Measurements from ENCODE around the gene TAOK2.

The TAOK2 gene

GRCh38 chr16:30022887-30023286 lies 49.2 kb downstream of the TAOK2 start, which contains the start of gene C16orf92 (continued):
- TF ChIP-seq MYNN (tag by site-specific recombination; IDR thresholded peaks at IDR 0.05; ENCODE audit: borderline replicate concordance) (no peak), SP7 (tag by site-specific recombination; IDR thresholded peaks at IDR 0.05) (no peak), ZNF704 (tag by site-specific recombination; IDR thresholded peaks at IDR 0.05) (no peak), ZNF791 (tag by site-specific recombination; IDR thresholded peaks at IDR 0.05) (no peak), GLI4 (tag by site-specific recombination; IDR thresholded peaks at IDR 0.05) (no peak)

GRCh38 chr16:30023586-30023985 lies 49.9 kb downstream of the TAOK2 start:
- POLR2A ChIA-PET, result no interaction called here
- no peaks in the 10 kb centered on the region for H3K36me3 ChIP-seq (ENCODE audit: control insufficient read depth in 2 of 2, insufficient read depth in 1 of 2, low read length in 2 of 2)
- no peak overlapping the region for H3K4me3 ChIP-seq (ENCODE audit: low read depth, low read length)
- H3K4me1 ChIP-seq (ENCODE audit: control insufficient read depth, insufficient read depth, low read length), result no peaks in the 10 kb centered on the region
- CTCF ChIA-PET, result interaction anchor here (0.7 to 2.0 kb wide), 5 partner anchors 8 to 207 kb away, joined by 3 to 14 read pairs (median 5); partner anchors contain the start of gene TLCD3B
- no peak overlapping the region for H3K27ac ChIP-seq (ENCODE audit: extremely low read depth, low read depth, low read length)
- no peaks in the 10 kb centered on the region for H3K9me3 ChIP-seq (ENCODE audit: control insufficient read depth, insufficient read depth, low read depth, low read length)
- TF ChIP-seq ZNF248 (tag by site-specific recombination; IDR thresholded peaks at IDR 0.05) (no peak), ZSCAN23 (tag by site-specific recombination; IDR thresholded peaks at IDR 0.05) (no peak), ZNF302 (tag by site-specific recombination; IDR thresholded peaks at IDR 0.05; ENCODE audit: low read depth) (no peak), ZNF639 (tag by site-specific recombination; IDR thresholded peaks at IDR 0.05) (no peak), ZSCAN18 (tag by site-specific recombination; IDR thresholded peaks at IDR 0.05) (no peak), ZNF350 (tag by site-specific recombination; IDR thresholded peaks at IDR 0.05) (no peak), ZNF157 (tag by site-specific recombination; IDR thresholded peaks at IDR 0.05) (no peak)

- no peaks in the 10 kb centered on the region for H3K9me3 ChIP-seq (ENCODE audit: control insufficient read depth, insufficient read depth, low read depth, low read length)
- no peak overlapping the region for H3K4me3 ChIP-seq (ENCODE audit: low read depth, low read length)
- no peaks in the 10 kb centered on the region for H3K36me3 ChIP-seq (ENCODE audit: control insufficient read depth in 2 of 2, insufficient read depth in 1 of 2, low read length in 2 of 2)
- H3K4me1 ChIP-seq (ENCODE audit: control insufficient read depth, insufficient read depth, low read length), result no peaks in the 10 kb centered on the region
- POLR2A ChIA-PET, result no interaction called here
- CTCF ChIA-PET, result no interaction called here
- no peak overlapping the region for H3K27ac ChIP-seq (ENCODE audit: extremely low read depth, low read depth, low read length)
- TF ChIP-seq ZNF571 (tag by site-specific recombination; IDR thresholded peaks at IDR 0.05) (no peak), KLF1 (tag by site-specific recombination; IDR thresholded peaks at IDR 0.05) (no peak), GLIS1 (tag by site-specific recombination; IDR thresholded peaks at IDR 0.05) (no peak), ZNF843 (tag by site-specific recombination; IDR thresholded peaks at IDR 0.05) (no peak), TSHZ1 (tag by site-specific recombination; IDR thresholded peaks at IDR 0.05; ENCODE audit: borderline replicate concordance) (no peak), HOXA7 (CRISPR knock-in tag; IDR thresholded peaks at IDR 0.05; ENCODE audit: borderline replicate concordance) (no peak), ZSCAN23 (tag by site-specific recombination; IDR thresholded peaks at IDR 0.05) (no peak), ZNF518A (tag by site-specific recombination; conservative IDR thresholded peaks at IDR 0.05; ENCODE audit: low read depth) (no peak), ZNF513 (tag by site-specific recombination; IDR thresholded peaks at IDR 0.05) (no peak)
Measured at GRCh38 chr16:30024451-30024850, 50.8 kb downstream of the TAOK2 start.

Data from HEK293 (cell line).